K562 (cell line): Measurements from ENCODE around the gene AKR1C3. TPM values are rescaled to one million over a fixed set of nuclear protein-coding genes. Genes with fewer than 3 reads are reported as not detected.

Experiments used
- DMBX1 ChIP-seq: fragments of 250-450 bp; sonication (Bioruptor Pico); IDR thresholded peaks from 2 replicates; pipeline ENCODE4 v1.8.0; 2022; ENCODE audit warnings: inconsistent platforms, mild to moderate bottlenecking, moderate library complexity, borderline replicate concordance
- ERF ChIP-seq: fragments of 450-650 bp; formaldehyde crosslinking; IDR thresholded peaks from 2 replicates; pipeline ENCODE4 v1.4.0; 2020; ENCODE audit warnings: mild to moderate bottlenecking, mixed read lengths
- HNRNPLL ChIP-seq: fragments of 200-400 bp; formaldehyde crosslinking; IDR thresholded peaks from 2 replicates; pipeline ENCODE4 v1.6.1; 2017; ENCODE audit warnings: low read length, low read depth, mild to moderate bottlenecking; ENCODE audit not compliant: poor library complexity, severe bottlenecking
- HOMEZ ChIP-seq: fragments of 250-450 bp; sonication (Bioruptor Pico); IDR thresholded peaks from 2 replicates; pipeline ENCODE4 v1.4.0; 2020; ENCODE audit warnings: mild to moderate bottlenecking, moderate library complexity
- ILK ChIP-seq: fragments of 450-650 bp; IDR thresholded peaks from 2 replicates; pipeline ENCODE4 v1.6.1; 2016; ENCODE audit warnings: missing genetic modification characterization, low read depth, mild to moderate bottlenecking, missing compliant biosample characterization, moderate library complexity, borderline replicate concordance
- KAT2B ChIP-seq: IDR thresholded peaks from one replicate; pipeline ENCODE4 v1.6.1; 2012; ENCODE audit warnings: low read depth, mild to moderate bottlenecking, control low read depth, inconsistent platforms, low read length, moderate library complexity
- KDM1A ChIP-seq, 2 experiments: fragments of 450-650 bp; IDR thresholded peaks; 2 replicates each; pipeline ENCODE4 v1.6.1; 2016; ENCODE audit warnings: mild to moderate bottlenecking in 2 of 2
- MBD1 ChIP-seq: fragments of 250-450 bp; sonication (Bioruptor Pico); IDR thresholded peaks from 2 replicates; pipeline ENCODE4 v1.8.0; 2022; ENCODE audit warnings: inconsistent platforms
- MBD2 ChIP-seq: sonication (generic); IDR thresholded peaks from 2 replicates; pipeline ENCODE4 v1.6.1; 2016; ENCODE audit warnings: low read depth, borderline replicate concordance
- MLX ChIP-seq, 2 experiments: fragments of 450-650 bp in 1 of 2; sonication (generic) in 1 of 2; formaldehyde crosslinking; conservative IDR thresholded peaks; 2 replicates each; pipeline versions ENCODE4 v1.4.0 to v1.8.1; 2020 to 2022; ENCODE audit warnings: mild to moderate bottlenecking in 1 of 2, missing genetic modification reagents in 1 of 2
- NBN ChIP-seq: fragments of 450-650 bp; IDR thresholded peaks from 2 replicates; pipeline ENCODE4 v1.6.1; 2016; ENCODE audit warnings: low read depth, mild to moderate bottlenecking
- PBX2 ChIP-seq, 2 experiments: IDR thresholded peaks in 1 of 2; conservative IDR thresholded peaks in 1 of 2; 2 replicates each; pipeline ENCODE4 v1.6.1; 2016; ENCODE audit warnings: low read depth in 2 of 2, mild to moderate bottlenecking in 1 of 2, missing compliant biosample characterization in 1 of 2, missing genetic modification characterization in 1 of 2, moderate library complexity in 1 of 2
- POLR2B ChIP-seq: fragments of 450-650 bp; IDR thresholded peaks from 2 replicates; pipeline ENCODE4 v1.6.1; 2018; ENCODE audit warnings: low read depth; ENCODE audit not compliant: partially characterized antibody
- PTBP1 ChIP-seq: fragments of 200-400 bp; formaldehyde crosslinking; IDR thresholded peaks from 2 replicates; pipeline ENCODE4 v1.6.1; 2017; ENCODE audit warnings: low read depth, low read length
- PYGO2 ChIP-seq: fragments of 450-650 bp; IDR thresholded peaks from 2 replicates; pipeline ENCODE4 v1.6.1; 2016; ENCODE audit warnings: mild to moderate bottlenecking, missing genetic modification characterization, moderate library complexity, missing compliant biosample characterization
- RBM15 ChIP-seq: fragments of 200-400 bp; formaldehyde crosslinking; IDR thresholded peaks from 2 replicates; pipeline ENCODE4 v1.6.1; 2018; ENCODE audit warnings: mild to moderate bottlenecking, low read length, moderate library complexity; ENCODE audit not compliant: insufficient read depth
- TRIM28 ChIP-seq: fragments of 450-650 bp; IDR thresholded peaks from 2 replicates; pipeline ENCODE4 v1.6.1; 2017
- ZNF232 ChIP-seq: sonication (generic); formaldehyde crosslinking; IDR thresholded peaks from 2 replicates; pipeline ENCODE4 v1.8.0; 2022; ENCODE audit warnings: mild to moderate bottlenecking, missing genetic modification reagents
- ZNF311 ChIP-seq: fragments of 250-450 bp; sonication (Bioruptor Pico); IDR thresholded peaks from 2 replicates; pipeline ENCODE4 v1.4.0; 2020; ENCODE audit warnings: mild to moderate bottlenecking, moderate library complexity
- ZNF512 ChIP-seq: IDR thresholded peaks from 2 replicates; pipeline ENCODE4 v1.6.1; 2016; ENCODE audit warnings: missing genetic modification characterization, missing compliant biosample characterization
- polyA plus RNA-seq, 8 experiments: library from polyadenylated mRNA; depleted of rRNA in 4 of 8; stranded (reverse) in 5 of 8; unstranded in 3 of 8; fragments of >200 nt; fragmentation: Nextera tagmentation in 2 of 8; fragmentation: Illumina TruSeq in 1 of 8; extraction: Ambion mirVana in 2 of 8; extraction: Trizol in 1 of 8; gene quantifications; 2 replicates each; pipeline versions ENCODE4 v1.2.1 to v1.2.3, GENCODE V29; 2011 to 2014; ENCODE audit warnings: inconsistent platforms in 1 of 8, missing spikeins in 1 of 8
- total RNA-seq, 7 experiments: library from RNA; depleted of rRNA in 6 of 7; stranded (reverse); fragments of >200 nt in 6 of 7; fragmentation: Illumina TruSeq in 2 of 7; extraction: Trizol in 2 of 7; gene quantifications; 2 replicates each; pipeline versions ENCODE4 v1.2.1 to v1.2.3, GENCODE V29; 2011 to 2021; ENCODE audit warnings: low replicate concordance in 1 of 7

AKR1C3 gene
- total and polyA plus RNA-seq, 9 of the 15 experiments (the other 6 are each of a cell fraction or from before 2014, with no cell fraction given): 4.6 to 20.4 (median 10.1) TPM

- no peak for TF ChIP-seq MBD1 (CRISPR knock-in tag)
- no peak for TF ChIP-seq PTBP1
- TF ChIP-seq MLX (CRISPR knock-in tag; conservative IDR thresholded peaks at IDR 0.05): no peak
- TF ChIP-seq KAT2B: no peak
- no peak for TF ChIP-seq MBD2
- TF ChIP-seq ILK (tag): no peak
- peak; percentile 26; the same call in 1 of the 2 replicates for TF ChIP-seq TRIM28
- no peak for TF ChIP-seq NBN
- TF ChIP-seq HNRNPLL: no peak
- TF ChIP-seq RBM15: no peak
- TF ChIP-seq PYGO2 (tag): no peak
- no peak for TF ChIP-seq POLR2B
- TF ChIP-seq ZNF232 (CRISPR knock-in tag): no peak
- 0 out of 2 replicates have a peak, but pooled peaks have one; percentile 23 for TF ChIP-seq DMBX1 (CRISPR knock-in tag)
- no peak for TF ChIP-seq ZNF311 (CRISPR knock-in tag)
- TF ChIP-seq PBX2 (CRISPR knock-in tag; IDR thresholded peaks at IDR 0.05; ENCODE audit: low read depth): no peak
- TF ChIP-seq PBX2 (tag; conservative IDR thresholded peaks at IDR 0.05; ENCODE audit: low read depth): no peak
- TF ChIP-seq KDM1A (IDR thresholded peaks at IDR 0.05): no peak
- no peak for TF ChIP-seq ZNF512 (tag)
- TF ChIP-seq ERF (CRISPR knock-in tag): no peak
- TF ChIP-seq HOMEZ (CRISPR knock-in tag): no peak
Observed at GRCh38 chr10:5078547-5079180, 15.6 kb upstream of the AKR1C3 start (continued).
